ENCODE measurements around the gene VWA3B. TPM values are rescaled to one million over a fixed set of nuclear protein-coding genes. Genes with fewer than 3 reads are reported as not detected.

The VWA3B gene
- total and polyA plus RNA-seq, 2 of the 4 experiments (the other 2 are of a cell fraction) = not detected

DNA sequence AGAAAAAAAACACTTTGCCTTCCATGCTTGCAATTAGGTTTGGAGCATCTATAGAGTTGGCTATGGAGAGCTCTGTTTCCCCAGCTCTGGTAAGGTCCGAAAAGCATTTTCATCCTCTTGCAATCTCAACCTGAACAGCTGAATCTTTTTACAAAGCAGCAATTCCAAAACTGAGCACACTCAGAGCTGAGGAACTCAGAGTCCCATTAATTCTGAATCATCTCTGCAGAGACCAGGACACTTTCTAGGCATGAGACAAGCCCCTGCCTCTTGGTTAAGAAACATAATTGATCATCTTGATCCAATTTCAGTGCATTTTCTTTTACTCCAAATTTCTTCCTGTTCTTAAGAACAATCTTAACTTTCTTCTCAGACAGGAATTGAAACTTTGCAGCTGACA lies 263.4 kb downstream of the VWA3B start:
- dilution Hi-C loops (cut with HindIII; ENCODE audit: low sequenced_read_pairs, unreplicated experiment) (no loop called here), intact Hi-C loops (cut with micrococcal nuclease) (no loop called here), in situ Hi-C loops (cut with MboI; ENCODE audit: low sequenced_read_pairs) (no loop called here)
- DNase-seq (no peak), ATAC-seq (ENCODE audit: low read depth) (no peak)
- H2AK9ac ChIP-seq (replicated peaks; ENCODE audit: low read depth, low read length, poor library complexity) = no peak overlapping the region
- ChIA-PET CTCF (no interaction called here), POLR2A (ENCODE audit: unreplicated experiment) (no interaction called here)
- H3K9ac ChIP-seq (ENCODE audit: low read depth, low read length) = no peak overlapping the region
- H2BK120ac ChIP-seq (ENCODE audit: low read depth, low read length) = no peak overlapping the region
- no peak overlapping the region for H2BK15ac ChIP-seq (ENCODE audit: low read depth, low read length)
- H3K36me3 ChIP-seq (ENCODE audit: control insufficient read depth, insufficient read depth, low read length) = no peaks in the 10 kb centered on the region
- no peak overlapping the region for H2BK5ac ChIP-seq (ENCODE audit: low read depth, low read length, poor library complexity, severe bottlenecking)
- H3K4me3 ChIP-seq (ENCODE audit: insufficient read depth, low read depth, low read length) = no peak overlapping the region
- WGBS, 2 experiments (ENCODE audit: extremely low coverage in 2 of 2, insufficient read length in 1 of 2) = no CpG with 5 or more reads among the region's 1 CpG
- no peak overlapping the region for H4K5ac ChIP-seq (ENCODE audit: low read depth, low read length)
- no peak overlapping the region for H3K27ac ChIP-seq (ENCODE audit: insufficient read depth, low read length)
- H3K9me3 ChIP-seq (ENCODE audit: control insufficient read depth, insufficient read depth, low read length) = peaks cover 4% of the 10 kb centered on the region; the same call in 1 of the 2 replicates
- no peak overlapping the region for H3K4me2 ChIP-seq (ENCODE audit: low read depth, low read length)
- H2AFZ ChIP-seq (replicated peaks; ENCODE audit: low read length, poor library complexity) = no peak overlapping the region
- TF ChIP-seq SMC3 (IDR thresholded peaks at IDR 0.05; ENCODE audit: low read depth, low read length) = no peak
- TF ChIP-seq MXI1 (IDR thresholded peaks at IDR 0.05; ENCODE audit: borderline replicate concordance, low read depth, low read length) = no peak
- TF ChIP-seq, protein P1, sequence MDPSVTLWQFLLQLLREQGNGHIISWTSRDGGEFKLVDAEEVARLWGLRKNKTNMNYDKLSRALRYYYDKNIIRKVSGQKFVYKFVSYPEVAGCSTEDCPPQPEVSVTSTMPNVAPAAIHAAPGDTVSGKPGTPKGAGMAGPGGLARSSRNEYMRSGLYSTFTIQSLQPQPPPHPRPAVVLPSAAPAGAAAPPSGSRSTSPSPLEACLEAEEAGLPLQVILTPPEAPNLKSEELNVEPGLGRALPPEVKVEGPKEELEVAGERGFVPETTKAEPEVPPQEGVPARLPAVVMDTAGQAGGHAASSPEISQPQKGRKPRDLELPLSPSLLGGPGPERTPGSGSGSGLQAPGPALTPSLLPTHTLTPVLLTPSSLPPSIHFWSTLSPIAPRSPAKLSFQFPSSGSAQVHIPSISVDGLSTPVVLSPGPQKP (IDR thresholded peaks at IDR 0.05; ENCODE audit: borderline replicate concordance, low read depth, low read length) = no peak
- no peak for TF ChIP-seq CEBPB (IDR thresholded peaks at IDR 0.05; ENCODE audit: low read depth, low read length)
- TF ChIP-seq BHLHE40 (IDR thresholded peaks at IDR 0.05; ENCODE audit: low read depth, low read length) = no peak
- TF ChIP-seq MAZ (IDR thresholded peaks at IDR 0.05; ENCODE audit: borderline replicate concordance, low read depth, low read length) = no peak
- TF ChIP-seq CHD1 (IDR thresholded peaks at IDR 0.05; ENCODE audit: low read depth, low read length) = no peak
- no peak for TF ChIP-seq RCOR1 (IDR thresholded peaks at IDR 0.05; ENCODE audit: insufficient replicate concordance, low read length)
- TF ChIP-seq, protein P2, sequence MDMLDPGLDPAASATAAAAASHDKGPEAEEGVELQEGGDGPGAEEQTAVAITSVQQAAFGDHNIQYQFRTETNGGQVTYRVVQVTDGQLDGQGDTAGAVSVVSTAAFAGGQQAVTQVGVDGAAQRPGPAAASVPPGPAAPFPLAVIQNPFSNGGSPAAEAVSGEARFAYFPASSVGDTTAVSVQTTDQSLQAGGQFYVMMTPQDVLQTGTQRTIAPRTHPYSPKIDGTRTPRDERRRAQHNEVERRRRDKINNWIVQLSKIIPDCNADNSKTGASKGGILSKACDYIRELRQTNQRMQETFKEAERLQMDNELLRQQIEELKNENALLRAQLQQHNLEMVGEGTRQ (IDR thresholded peaks at IDR 0.05; ENCODE audit: low read depth, low read length) = no peak
- no peak for TF ChIP-seq FOS (IDR thresholded peaks at IDR 0.05; ENCODE audit: low read depth, low read length)
- no peak for TF ChIP-seq RFX5 (IDR thresholded peaks at IDR 0.05; ENCODE audit: low read depth, low read length)
- TF ChIP-seq NFE2L2 (IDR thresholded peaks at IDR 0.05; ENCODE audit: low read depth, low read length) = no peak
- no peak for TF ChIP-seq POLR2A (IDR thresholded peaks at IDR 0.05; ENCODE audit: low read depth, low read length)
- TF ChIP-seq, protein P3, sequence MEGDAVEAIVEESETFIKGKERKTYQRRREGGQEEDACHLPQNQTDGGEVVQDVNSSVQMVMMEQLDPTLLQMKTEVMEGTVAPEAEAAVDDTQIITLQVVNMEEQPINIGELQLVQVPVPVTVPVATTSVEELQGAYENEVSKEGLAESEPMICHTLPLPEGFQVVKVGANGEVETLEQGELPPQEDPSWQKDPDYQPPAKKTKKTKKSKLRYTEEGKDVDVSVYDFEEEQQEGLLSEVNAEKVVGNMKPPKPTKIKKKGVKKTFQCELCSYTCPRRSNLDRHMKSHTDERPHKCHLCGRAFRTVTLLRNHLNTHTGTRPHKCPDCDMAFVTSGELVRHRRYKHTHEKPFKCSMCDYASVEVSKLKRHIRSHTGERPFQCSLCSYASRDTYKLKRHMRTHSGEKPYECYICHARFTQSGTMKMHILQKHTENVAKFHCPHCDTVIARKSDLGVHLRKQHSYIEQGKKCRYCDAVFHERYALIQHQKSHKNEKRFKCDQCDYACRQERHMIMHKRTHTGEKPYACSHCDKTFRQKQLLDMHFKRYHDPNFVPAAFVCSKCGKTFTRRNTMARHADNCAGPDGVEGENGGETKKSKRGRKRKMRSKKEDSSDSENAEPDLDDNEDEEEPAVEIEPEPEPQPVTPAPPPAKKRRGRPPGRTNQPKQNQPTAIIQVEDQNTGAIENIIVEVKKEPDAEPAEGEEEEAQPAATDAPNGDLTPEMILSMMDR (conservative IDR thresholded peaks at IDR 0.05; ENCODE audit: low read depth, low read length) = no peak
- no peak for TF ChIP-seq RAD21 (IDR thresholded peaks at IDR 0.05; ENCODE audit: low read length)
- no peak for TF ChIP-seq MAFK (IDR thresholded peaks at IDR 0.05; ENCODE audit: low read depth, low read length)
- peaks cover 54% of the 10 kb centered on the region for H3K27me3 ChIP-seq (ENCODE audit: control insufficient read depth, insufficient read depth, low read length)
- no peak overlapping the region for H2AK5ac ChIP-seq (ENCODE audit: low read depth, low read length)
- H3K79me1 ChIP-seq (ENCODE audit: low read depth in 1 of 2, low read length in 2 of 2) = no peaks in the 10 kb centered on the region
- H3K4me1 ChIP-seq (ENCODE audit: control insufficient read depth, insufficient read depth, low read length) = no peaks in the 10 kb centered on the region
- no peaks in the 10 kb centered on the region for H4K20me1 ChIP-seq (ENCODE audit: insufficient read depth, low read length)
- no peak overlapping the region for H4K8ac ChIP-seq (ENCODE audit: low read depth in 2 of 2, low read length in 2 of 2)
- no peak overlapping the region for H4K91ac ChIP-seq (ENCODE audit: insufficient read depth, low read depth, low read length)
- H3K4ac ChIP-seq (ENCODE audit: low read depth, low read length) = no peak overlapping the region
- H3K14ac ChIP-seq (replicated peaks; ENCODE audit: low read depth, low read length) = no peak overlapping the region
- no peak overlapping the region for H3K23ac ChIP-seq (ENCODE audit: low read depth, low read length)
- H3K56ac ChIP-seq (ENCODE audit: extremely low read depth, insufficient read depth, low read length) = no peak overlapping the region
- no peaks in the 10 kb centered on the region for H3K9me1 ChIP-seq (ENCODE audit: insufficient read depth, low read length)
- no peak overlapping the region for H2BK20ac ChIP-seq (ENCODE audit: low read depth, low read length)
- BruUV-seq (replicated peaks) = no TSS peak
- H3K18ac ChIP-seq (ENCODE audit: low read depth, low read length) = no peak overlapping the region

Measured in IMR-90 (cell line).